Measurements from ENCODE around the gene RPUSD3.
A peak's percentile ranks its signal among the peaks of the same experiment; 100 is the strongest.

- TF ChIP-seq CTCF (IDR thresholded peaks at IDR 0.05) = no peak
- peak in 2 of 3 donors; percentile 48 to 52 for TF ChIP-seq POLR2A (IDR thresholded peaks at IDR 0.05)
These were observed 51.9 kb downstream of the RPUSD3 start for GRCh38 chr3:9791790-9792404.
